ENCODE measurements around the gene AMH.

AMH gene

GRCh38 chr19:2288818-2289713, 39.9 kb downstream of the AMH start:
- no peak for DNase-seq

- DNase-seq, result peak in 3 of 5 donors; percentile 41 to 84 (median 43)
Measured at GRCh38 chr19:2289714-2290435, 40.8 kb downstream of the AMH start.

GRCh38 chr19:2290441-2291184, 41.5 kb downstream of the AMH start:
- DNase-seq, result no peak

- no peak for DNase-seq
Measured at GRCh38 chr19:2291185-2291751, 42.1 kb downstream of the AMH start.

- DNase-seq, result no peak
Measured at GRCh38 chr19:2294687-2295335, 45.7 kb downstream of the AMH start.

- no peak for DNase-seq
Measured at GRCh38 chr19:2296141-2296540, 47.0 kb downstream of the AMH start.

- no peak for DNase-seq
Measured at GRCh38 chr19:2300533-2300932, 51.4 kb downstream of the AMH start.

Data from T-helper 1 cell (primary cell).